ENCODE results near the gene CGB5. TPM values are rescaled to one million over a fixed set of nuclear protein-coding genes. Genes with fewer than 3 reads are reported as not detected.
"Not testable (repeated sequence)": the region's sequence is repeated elsewhere in the genome, so short reads cannot be mapped to it uniquely, and the experiment has no call there.

The CGB5 gene
- not detected for total RNA-seq

DNA sequence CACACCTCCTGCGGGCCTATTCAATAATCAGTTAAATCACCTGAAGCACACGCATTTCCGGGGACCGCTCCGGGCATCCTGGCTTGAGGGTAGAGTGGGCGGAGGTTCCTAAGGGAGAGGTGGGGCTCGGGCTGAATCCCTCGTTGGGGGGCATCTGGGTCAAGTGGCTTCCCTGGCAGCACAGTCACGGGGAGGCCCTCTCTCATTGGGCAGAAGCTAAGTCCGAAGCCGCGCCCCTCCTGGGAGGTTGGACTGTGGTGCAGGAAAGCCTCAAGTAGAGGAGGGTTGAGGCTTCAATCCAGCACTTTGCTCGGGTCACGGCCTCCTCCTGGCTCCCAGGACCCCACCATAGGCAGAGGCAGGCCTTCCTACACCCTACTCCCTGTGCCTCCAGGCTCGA lies at the start of gene CGB5:
CGB5 (plus strand) TSS at position 301 of the 400 bp plus-strand sequence. CDS start 362 bp downstream, outside the sequence.
- H3K36me3 Mint-ChIP-seq (ENCODE audit: low read depth); CTCF ChIA-PET; H3K4me3 Mint-ChIP-seq; H3K27ac Mint-ChIP-seq; H3K27me3 Mint-ChIP-seq (ENCODE audit: low read depth); H3K9me3 Mint-ChIP-seq (ENCODE audit: insufficient read depth); POLR2A ChIA-PET; ATAC-seq; DNase-seq; H3K4me1 Mint-ChIP-seq (ENCODE audit: low read depth): not testable (repeated sequence)

DNA sequence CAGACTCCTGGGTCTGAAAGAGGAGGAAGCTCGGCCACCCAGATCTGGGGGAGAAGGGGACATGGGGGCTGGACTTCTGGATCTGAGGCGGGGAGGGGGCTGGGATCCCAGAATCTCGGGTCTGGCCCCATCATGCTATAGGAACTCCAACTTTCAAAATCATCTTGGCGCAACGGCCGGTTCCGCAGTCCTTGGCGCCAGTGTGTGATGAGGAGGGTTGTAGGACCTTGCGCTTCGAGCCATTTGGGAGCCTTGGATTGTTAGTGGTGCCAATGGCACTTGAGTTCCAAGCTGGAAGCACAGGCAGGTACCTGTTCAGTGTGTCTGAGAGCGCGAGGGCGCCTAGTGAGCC lies 49.6 kb upstream of the CGB5 start:
- Mint-ChIP-seq H3K27me3 (ENCODE audit: low read depth) (no peaks in the 10 kb centered on the region), H3K4me1 (ENCODE audit: low read depth) (peaks cover 51% of the 10 kb centered on the region), H3K4me3 (peak overlapping the region; percentile 92), H3K27ac (peak overlapping the region; percentile 96), H3K36me3 (ENCODE audit: low read depth) (peaks cover 23% of the 10 kb centered on the region), H3K9me3 (ENCODE audit: insufficient read depth) (no peaks in the 10 kb centered on the region)
- ATAC-seq (no peak), DNase-seq (no peak)
- ChIA-PET POLR2A (interaction anchor here (0.6 to 3.4 kb wide), 11 partner anchors 9 to 451 kb away, joined by 3 to 16 read pairs (median 4); partner anchors contain the start of gene PPP1R15A), CTCF (interaction anchor here (0.7 to 3.5 kb wide), 44 partner anchors 8 to 646 kb away, joined by 3 to 96 read pairs (median 4); partner anchors contain the start of genes BCAT2, CA11, DBP and HSD17B14)

DNA sequence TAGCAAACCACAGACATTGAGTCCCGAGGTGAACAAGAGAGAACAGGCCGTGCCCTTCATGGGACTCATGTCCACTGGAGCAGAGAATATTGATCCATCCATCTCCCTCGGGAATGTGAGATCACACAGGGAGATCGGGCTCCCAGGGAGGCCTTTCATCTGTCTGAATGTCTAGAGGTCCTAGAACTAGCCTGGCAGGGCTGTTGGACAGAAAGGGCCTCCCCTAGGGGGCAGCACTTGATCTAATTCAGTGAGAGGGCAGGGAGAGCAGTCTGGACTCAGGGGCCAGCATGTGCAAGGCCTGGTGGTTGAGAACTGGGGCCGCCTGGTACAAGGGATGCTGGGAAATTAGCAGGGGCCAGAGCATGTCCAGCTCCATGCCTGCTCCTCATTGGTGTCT lies 45.7 kb upstream of the CGB5 start:
- ChIA-PET CTCF (interaction anchor here (0.7 to 3.2 kb wide), 15 partner anchors 11 to 259 kb away, joined by 3 to 32 read pairs (median 5); a partner anchor contains a TSS), POLR2A (no interaction called here)
- peaks cover 34% of the 10 kb centered on the region for H3K4me1 Mint-ChIP-seq (ENCODE audit: low read depth)

DNA sequence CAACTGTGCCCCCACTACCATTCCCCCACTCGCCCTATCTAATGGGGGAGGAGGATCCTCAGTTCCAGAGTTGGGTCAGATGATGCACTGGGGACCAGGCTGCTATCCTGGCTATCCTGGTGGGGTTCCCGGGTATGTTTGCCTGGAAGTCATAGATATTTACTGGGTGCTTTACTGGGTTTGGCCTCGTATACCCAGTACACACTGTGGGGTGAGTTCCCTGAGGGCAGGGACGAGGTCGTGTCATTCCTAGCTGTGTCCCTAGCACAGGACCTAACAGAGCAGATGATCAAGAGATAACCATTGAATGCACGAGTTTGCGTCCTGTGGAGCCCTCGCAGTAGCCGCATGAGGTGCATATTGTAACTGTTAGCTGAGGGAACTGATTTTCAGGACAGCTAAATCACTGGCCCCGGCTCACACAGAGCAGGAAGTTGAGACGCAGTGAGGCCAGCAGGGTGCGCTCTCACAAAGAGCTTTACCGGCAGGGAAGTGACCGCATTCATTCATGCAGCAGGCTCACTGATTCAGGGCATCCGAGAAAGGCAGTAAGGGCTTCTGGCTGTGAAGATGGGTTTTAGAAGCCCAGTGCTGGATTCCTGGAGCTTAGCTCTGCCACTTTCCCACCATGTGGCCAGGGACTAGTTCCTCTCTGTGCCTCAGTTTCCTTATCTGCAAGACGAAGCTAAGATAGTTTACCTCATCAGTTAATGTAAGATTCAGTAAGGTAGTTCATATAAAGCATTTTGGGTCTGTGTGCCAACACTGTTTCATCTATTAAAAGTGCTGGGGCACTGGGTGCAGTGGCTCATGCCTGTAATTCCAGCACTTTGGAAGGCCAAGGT lies 43.9 kb upstream of the CGB5 start:
- H3K4me1 Mint-ChIP-seq (ENCODE audit: low read depth) = peaks cover 24% of the 10 kb centered on the region
- H3K36me3 Mint-ChIP-seq (ENCODE audit: low read depth) = peaks cover 33% of the 10 kb centered on the region
- DNase-seq (peak; percentile 78), ATAC-seq (peak; percentile 79)
- ChIA-PET POLR2A (no interaction called here), CTCF (interaction anchor here (0.6 to 3.2 kb wide), 35 partner anchors 9 to 334 kb away, joined by 3 to 32 read pairs (median 4); partner anchors contain the start of genes LIN7B and NUCB1)
- no peak overlapping the region for H3K4me3 Mint-ChIP-seq
- no peak overlapping the region for H3K27ac Mint-ChIP-seq
- no peaks in the 10 kb centered on the region for H3K27me3 Mint-ChIP-seq (ENCODE audit: low read depth)
- no peaks in the 10 kb centered on the region for H3K9me3 Mint-ChIP-seq (ENCODE audit: insufficient read depth)

More for the DNA sequence above, 45.7 kb upstream of the CGB5 start:
- no peaks in the 10 kb centered on the region for H3K27me3 Mint-ChIP-seq (ENCODE audit: low read depth)
- no peak overlapping the region for H3K4me3 Mint-ChIP-seq
- no peak for ATAC-seq
- H3K9me3 Mint-ChIP-seq (ENCODE audit: insufficient read depth) = no peaks in the 10 kb centered on the region
- DNase-seq = peak; percentile 77
- H3K27ac Mint-ChIP-seq = no peak overlapping the region
- H3K36me3 Mint-ChIP-seq (ENCODE audit: low read depth) = peaks cover 26% of the 10 kb centered on the region

DNA sequence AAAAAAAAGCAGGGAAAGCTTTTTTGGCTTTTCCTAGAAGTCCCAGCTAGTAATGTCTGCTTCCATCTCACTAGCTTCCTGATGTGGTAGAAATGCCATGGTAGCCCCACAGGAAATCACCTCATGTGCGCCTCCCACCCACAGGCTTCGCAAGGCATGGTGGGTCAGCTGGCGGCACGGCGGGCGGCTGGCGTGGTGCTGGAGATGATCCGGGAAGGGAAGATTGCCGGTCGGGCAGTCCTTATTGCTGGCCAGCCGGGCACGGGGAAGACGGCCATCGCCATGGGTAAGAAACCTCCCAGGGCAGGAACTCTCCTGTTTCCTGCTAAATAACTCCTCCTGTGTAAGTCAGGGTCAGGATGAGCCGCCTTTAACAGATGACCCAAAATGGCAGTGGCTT lies 39.5 kb upstream of the CGB5 start:
- Mint-ChIP-seq H3K9me3 (ENCODE audit: insufficient read depth) (no peaks in the 10 kb centered on the region), H3K36me3 (ENCODE audit: low read depth) (peaks cover 38% of the 10 kb centered on the region), H3K27me3 (ENCODE audit: low read depth) (no peaks in the 10 kb centered on the region), H3K4me1 (ENCODE audit: low read depth) (peaks cover 6% of the 10 kb centered on the region), H3K27ac (no peak overlapping the region), H3K4me3 (no peak overlapping the region)
- POLR2A ChIA-PET = no interaction called here
- CTCF ChIA-PET = interaction anchor here (0.8 to 1.0 kb wide), 2 partner anchors 14 to 34 kb away, joined by 3 read pairs; no protein-coding TSS in a partner anchor
- ATAC-seq (no peak), DNase-seq (no peak)

DNA sequence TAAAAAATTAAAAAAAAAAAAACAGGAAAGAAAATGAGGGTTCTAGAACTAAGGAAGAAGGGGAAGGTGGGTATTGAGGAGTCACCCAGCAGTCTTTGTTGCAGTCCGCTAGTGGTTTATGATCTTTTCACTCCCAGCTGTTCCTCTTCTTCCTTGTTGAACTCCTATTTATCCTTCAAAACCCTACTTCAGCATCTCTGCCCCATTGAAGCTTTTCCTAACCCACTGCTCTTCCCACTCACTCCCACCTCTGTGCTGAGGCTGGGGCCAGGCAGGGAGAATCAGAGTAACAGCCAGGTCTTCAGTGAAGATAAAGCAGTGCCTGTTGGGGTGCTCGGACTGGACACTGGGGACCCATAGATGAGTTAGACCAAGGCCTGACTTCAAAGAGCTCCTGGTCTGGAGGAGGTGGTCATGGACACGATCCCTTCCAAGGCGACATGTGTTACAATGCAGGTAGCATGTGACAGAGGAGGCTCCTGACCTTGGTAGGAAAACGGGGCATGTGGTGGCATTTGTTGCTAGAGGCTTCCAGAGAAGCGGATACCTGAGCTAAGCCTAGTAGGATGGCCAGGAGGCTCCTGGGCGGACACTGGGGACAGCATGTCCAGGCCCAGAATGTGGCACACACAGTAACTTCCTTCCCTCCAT lies 38.6 kb upstream of the CGB5 start:
- H3K36me3 Mint-ChIP-seq (ENCODE audit: low read depth) = peaks cover 33% of the 10 kb centered on the region
- H3K27me3 Mint-ChIP-seq (ENCODE audit: low read depth) = no peaks in the 10 kb centered on the region
- H3K27ac Mint-ChIP-seq = no peak overlapping the region
- CTCF ChIA-PET = interaction anchor here (1.0 kb wide), 1 partner anchor 12 kb away, joined by 3 read pairs; the partner anchor contains the start of gene RUVBL2
- ATAC-seq (no peak), DNase-seq (no peak)
- POLR2A ChIA-PET = interaction anchor here (1.4 kb wide), 1 partner anchor 12 kb away, joined by 6 read pairs; the partner anchor contains the start of genes GYS1 and RUVBL2
- no peaks in the 10 kb centered on the region for H3K9me3 Mint-ChIP-seq (ENCODE audit: insufficient read depth)
- H3K4me3 Mint-ChIP-seq = no peak overlapping the region
- H3K4me1 Mint-ChIP-seq (ENCODE audit: low read depth) = no peaks in the 10 kb centered on the region

GRCh38 chr19:49006905-49007304 lies 36.7 kb upstream of the CGB5 start:
- DNase-seq = no peak
- H3K4me3 Mint-ChIP-seq = no peak overlapping the region
- H3K4me1 Mint-ChIP-seq (ENCODE audit: low read depth) = no peaks in the 10 kb centered on the region
- no peaks in the 10 kb centered on the region for H3K27me3 Mint-ChIP-seq (ENCODE audit: low read depth)
- no peak for ATAC-seq
- no peak overlapping the region for H3K27ac Mint-ChIP-seq
- H3K9me3 Mint-ChIP-seq (ENCODE audit: insufficient read depth) = no peaks in the 10 kb centered on the region
- ChIA-PET CTCF (no interaction called here), POLR2A (no interaction called here)
- H3K36me3 Mint-ChIP-seq (ENCODE audit: low read depth) = peaks cover 34% of the 10 kb centered on the region

GRCh38 chr19:49009828-49010227 lies 33.8 kb upstream of the CGB5 start:
- H3K4me3 Mint-ChIP-seq = no peak overlapping the region
- ATAC-seq (no peak), DNase-seq (no peak)
- H3K9me3 Mint-ChIP-seq (ENCODE audit: insufficient read depth) = no peaks in the 10 kb centered on the region
- ChIA-PET POLR2A (interaction anchor here (0.6 kb wide), 1 partner anchor 226 kb away, joined by 3 read pairs; no protein-coding TSS in a partner anchor), CTCF (interaction anchor here (1.2 to 3.3 kb wide), 3 partner anchors 10 to 46 kb away, joined by 3 to 17 read pairs (median 5); no protein-coding TSS in a partner anchor)
- H3K36me3 Mint-ChIP-seq (ENCODE audit: low read depth) = peaks cover 32% of the 10 kb centered on the region
- no peaks in the 10 kb centered on the region for H3K27me3 Mint-ChIP-seq (ENCODE audit: low read depth)
- no peak overlapping the region for H3K27ac Mint-ChIP-seq
- no peaks in the 10 kb centered on the region for H3K4me1 Mint-ChIP-seq (ENCODE audit: low read depth)

DNA sequence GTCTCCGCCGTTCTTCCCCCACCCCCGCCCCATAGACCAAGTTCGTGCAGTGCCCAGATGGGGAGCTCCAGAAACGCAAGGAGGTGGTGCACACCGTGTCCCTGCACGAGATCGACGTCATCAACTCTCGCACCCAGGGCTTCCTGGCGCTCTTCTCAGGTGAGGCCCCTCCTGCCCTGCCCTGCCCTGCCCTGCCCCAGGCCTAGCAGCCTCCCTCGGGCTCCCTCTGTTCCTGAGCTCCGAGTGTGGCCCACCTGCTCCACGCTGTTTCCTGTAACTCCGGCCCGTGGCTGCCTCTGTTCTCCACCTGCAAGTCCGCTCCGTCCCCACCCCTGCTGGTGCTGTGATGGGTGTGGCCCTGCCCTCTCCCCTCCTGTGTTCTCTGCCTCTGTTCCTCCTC lies 33.2 kb upstream of the CGB5 start:
- ATAC-seq (no peak), DNase-seq (no peak)
- H3K27me3 Mint-ChIP-seq (ENCODE audit: low read depth) = no peaks in the 10 kb centered on the region
- H3K4me3 Mint-ChIP-seq = no peak overlapping the region
- ChIA-PET POLR2A (no interaction called here), CTCF (interaction anchor here (3.3 kb wide), 1 partner anchor 11 kb away, joined by 17 read pairs; no protein-coding TSS in a partner anchor)
- no peaks in the 10 kb centered on the region for H3K9me3 Mint-ChIP-seq (ENCODE audit: insufficient read depth)
- no peaks in the 10 kb centered on the region for H3K4me1 Mint-ChIP-seq (ENCODE audit: low read depth)
- H3K27ac Mint-ChIP-seq = peak overlapping the region; percentile 23
- H3K36me3 Mint-ChIP-seq (ENCODE audit: low read depth) = peaks cover 29% of the 10 kb centered on the region

GRCh38 chr19:49011194-49011593 lies 32.5 kb upstream of the CGB5 start:
- ChIA-PET POLR2A (no interaction called here), CTCF (no interaction called here)
- Mint-ChIP-seq H3K27ac (no peak overlapping the region), H3K4me1 (ENCODE audit: low read depth) (no peaks in the 10 kb centered on the region), H3K9me3 (ENCODE audit: insufficient read depth) (no peaks in the 10 kb centered on the region), H3K4me3 (no peak overlapping the region), H3K27me3 (ENCODE audit: low read depth) (no peaks in the 10 kb centered on the region), H3K36me3 (ENCODE audit: low read depth) (peaks cover 35% of the 10 kb centered on the region)
- ATAC-seq = no peak
- no peak for DNase-seq

GRCh38 chr19:49014123-49014869 lies 29.4 kb upstream of the CGB5 start:
- Mint-ChIP-seq H3K9me3 (ENCODE audit: insufficient read depth) (no peaks in the 10 kb centered on the region), H3K4me3 (no peak overlapping the region), H3K27me3 (ENCODE audit: low read depth) (peaks cover 6% of the 10 kb centered on the region), H3K27ac (no peak overlapping the region), H3K36me3 (ENCODE audit: low read depth) (peaks cover 26% of the 10 kb centered on the region), H3K4me1 (ENCODE audit: low read depth) (peaks cover 19% of the 10 kb centered on the region)
- POLR2A ChIA-PET = no interaction called here
- ATAC-seq (no peak), DNase-seq (no peak)
- CTCF ChIA-PET = interaction anchor here (1.5 to 1.7 kb wide), 2 partner anchors 15 to 21 kb away, joined by 6 to 9 read pairs; partner anchors contain the start of genes GYS1 and RUVBL2

Measured in activated CD8-positive, alpha-beta T cell treated with anti-CD3 and anti-CD28 coated beads, Interleukin-2, amount 10 ng/mL, durations not matched to agents 7 days and 5 days (primary cell).